IMR-90 (cell line): ENCODE data around the gene SGSM2. TPM values are rescaled to one million over a fixed set of nuclear protein-coding genes. Genes with fewer than 3 reads are reported as not detected.

ENCODE experiments used
- ATAC-seq: fragments of 200-7000 bp; cut with Tn5 transposase; 2 replicates; pipeline ENCODE4 v1.9.1; 2020; ENCODE audit warnings: low read depth, mild to moderate bottlenecking, moderate library complexity
- BruUV-seq: library from RNA; stranded (reverse); fragments of 400-500 nt; replicated peaks from 2 replicates; lab custom pipeline; 2021; lab: Mats Ljungman, UMichigan
- CTCF ChIA-PET: fragments of 300-600 bp; formaldehyde crosslinking; extraction: SDS; loops from one replicate; lab custom pipeline; 2021; ENCODE audit warnings: antibody characterized with exemption; lab: Yijun Ruan, JAX
- POLR2A ChIA-PET: fragments of 300-600 bp; sonication (Branson Sonifier 250); formaldehyde crosslinking; loops from one replicate; lab custom pipeline; 2022; ENCODE audit warnings: antibody characterized with exemption; ENCODE audit not compliant: unreplicated experiment; lab: Charles Lee
- DNase-seq: peaks from one replicate; pipeline ENCODE4 v3.0.0; 2013
- H2AFZ ChIP-seq: replicated peaks from 2 replicates; pipeline ENCODE3; 2013; ENCODE audit warnings: low read length, mild to moderate bottlenecking; ENCODE audit not compliant: poor library complexity
- H2AK5ac ChIP-seq: 2 replicates; pipeline ENCODE4 v1.6.1; 2013; ENCODE audit warnings: low read depth, low read length, inconsistent platforms
- H2AK9ac ChIP-seq: replicated peaks from 2 replicates; pipeline ENCODE3; 2013; ENCODE audit warnings: mild to moderate bottlenecking, low read depth, low read length, moderate library complexity; ENCODE audit not compliant: poor library complexity
- H2BK120ac ChIP-seq: 2 replicates; pipeline ENCODE4 v1.6.1; 2013; ENCODE audit warnings: low read depth, low read length, inconsistent platforms
- H2BK15ac ChIP-seq: 3 replicates; pipeline ENCODE4 v1.6.1; 2013; ENCODE audit warnings: low read depth, low read length, inconsistent platforms
- H2BK20ac ChIP-seq: 2 replicates; pipeline ENCODE4 v1.6.1; 2013; ENCODE audit warnings: low read depth, mild to moderate bottlenecking, inconsistent platforms, low read length, moderate library complexity
- H2BK5ac ChIP-seq: 2 replicates; pipeline ENCODE4 v1.6.1; 2013; ENCODE audit warnings: mild to moderate bottlenecking, low read depth, low read length, inconsistent platforms; ENCODE audit not compliant: poor library complexity, severe bottlenecking
- H3K14ac ChIP-seq: replicated peaks from 2 replicates; pipeline ENCODE4 v1.6.1; 2013; ENCODE audit warnings: low read depth, low read length, inconsistent platforms
- H3K18ac ChIP-seq: 2 replicates; pipeline ENCODE4 v1.6.1; 2013; ENCODE audit warnings: low read depth, low read length, control low read depth
- H3K23ac ChIP-seq: 2 replicates; pipeline ENCODE4 v1.6.1; 2013; ENCODE audit warnings: low read depth, low read length, inconsistent platforms
- H3K27ac ChIP-seq: 2 replicates; pipeline ENCODE4 v1.5.1; 2013; ENCODE audit warnings: mild to moderate bottlenecking, control low read depth, low read length; ENCODE audit not compliant: insufficient read depth
- H3K27me3 ChIP-seq: 2 replicates; pipeline ENCODE4 v1.6.1; 2013; ENCODE audit warnings: low read length; ENCODE audit not compliant: control insufficient read depth, insufficient read depth
- H3K36me3 ChIP-seq: 2 replicates; pipeline ENCODE4 v1.6.1; 2013; ENCODE audit warnings: low read length, mixed read lengths; ENCODE audit not compliant: control insufficient read depth, insufficient read depth
- H3K4ac ChIP-seq: 2 replicates; pipeline ENCODE4 v1.6.1; 2013; ENCODE audit warnings: low read depth, low read length, inconsistent platforms
- H3K4me1 ChIP-seq: 2 replicates; pipeline ENCODE4 v1.6.1; 2013; ENCODE audit warnings: low read length, mixed read lengths; ENCODE audit not compliant: control insufficient read depth, insufficient read depth
- H3K4me2 ChIP-seq: 2 replicates; pipeline ENCODE4 v1.6.1; 2013; ENCODE audit warnings: low read depth, mild to moderate bottlenecking, control low read depth, low read length, moderate library complexity
- H3K4me3 ChIP-seq: 2 replicates; pipeline ENCODE4 v1.5.1; 2013; ENCODE audit warnings: low read depth, mild to moderate bottlenecking, control low read depth, low read length, moderate library complexity; ENCODE audit not compliant: insufficient read depth
- H3K56ac ChIP-seq: 2 replicates; pipeline ENCODE4 v1.6.1; 2013; ENCODE audit warnings: low read length, inconsistent platforms; ENCODE audit not compliant: insufficient read depth; ENCODE audit errors: extremely low read depth
- H3K79me1 ChIP-seq, 2 experiments: 2 replicates each; pipeline ENCODE4 v1.6.1; 2013; ENCODE audit warnings: low read length in 2 of 2, inconsistent platforms in 1 of 2, low read depth in 1 of 2
- H3K9ac ChIP-seq: 2 replicates; pipeline ENCODE4 v1.6.1; 2013; ENCODE audit warnings: low read depth, low read length, control low read depth
- H3K9me1 ChIP-seq: 2 replicates; pipeline ENCODE4 v1.6.1; 2013; ENCODE audit warnings: low read length, inconsistent platforms; ENCODE audit not compliant: insufficient read depth
- H3K9me3 ChIP-seq: 2 replicates; pipeline ENCODE4 v1.6.1; 2013; ENCODE audit warnings: low read length; ENCODE audit not compliant: control insufficient read depth, insufficient read depth
- H4K20me1 ChIP-seq: 2 replicates; pipeline ENCODE4 v1.6.1; 2013; ENCODE audit warnings: low read length, inconsistent platforms; ENCODE audit not compliant: insufficient read depth
- H4K5ac ChIP-seq: 2 replicates; pipeline ENCODE4 v1.6.1; 2013; ENCODE audit warnings: mild to moderate bottlenecking, low read depth, low read length, control low read depth
- H4K8ac ChIP-seq, 2 experiments: 2 replicates each; pipeline ENCODE4 v1.6.1; 2013; ENCODE audit warnings: low read depth in 2 of 2, low read length in 2 of 2, control low read depth in 1 of 2, inconsistent platforms in 1 of 2
- H4K91ac ChIP-seq: 2 replicates; pipeline ENCODE4 v1.6.1; 2013; ENCODE audit warnings: low read depth, low read length, inconsistent platforms; ENCODE audit not compliant: insufficient read depth
- BHLHE40 ChIP-seq: fragments of 150-350 bp; IDR thresholded peaks from 2 replicates; pipeline ENCODE4 v1.6.1; 2016; ENCODE audit warnings: mild to moderate bottlenecking, low read depth, low read length
- CEBPB ChIP-seq: IDR thresholded peaks from 2 replicates; pipeline ENCODE4 v1.6.1; 2012; ENCODE audit warnings: low read depth, low read length, improper control_type of control experiment
- CHD1 ChIP-seq: IDR thresholded peaks from 2 replicates; pipeline ENCODE4 v1.6.1; 2012; ENCODE audit warnings: low read depth, low read length, improper control_type of control experiment
- FOS ChIP-seq: fragments of 150-350 bp; IDR thresholded peaks from 2 replicates; pipeline ENCODE4 v1.6.1; 2016; ENCODE audit warnings: low read depth, low read length
- MAFK ChIP-seq: IDR thresholded peaks from 2 replicates; pipeline ENCODE4 v1.6.1; 2012; ENCODE audit warnings: low read depth, low read length, improper control_type of control experiment
- MAZ ChIP-seq: IDR thresholded peaks from 2 replicates; pipeline ENCODE4 v1.6.1; 2012; ENCODE audit warnings: low read depth, mild to moderate bottlenecking, low read length, improper control_type of control experiment, moderate library complexity, borderline replicate concordance
- MXI1 ChIP-seq: IDR thresholded peaks from 2 replicates; pipeline ENCODE4 v1.6.1; 2012; ENCODE audit warnings: low read depth, mild to moderate bottlenecking, low read length, moderate library complexity, borderline replicate concordance
- NFE2L2 ChIP-seq: fragments of 150-350 bp; IDR thresholded peaks from 2 replicates; pipeline ENCODE4 v1.6.1; 2016; ENCODE audit warnings: low read depth, mild to moderate bottlenecking, low read length
- POLR2A ChIP-seq: IDR thresholded peaks from 2 replicates; pipeline ENCODE4 v1.6.1; 2012; ENCODE audit warnings: mild to moderate bottlenecking, low read depth, low read length
- RAD21 ChIP-seq: IDR thresholded peaks from 2 replicates; pipeline ENCODE4 v1.6.1; 2012; ENCODE audit warnings: low read length, improper control_type of control experiment
- RCOR1 ChIP-seq: IDR thresholded peaks from 2 replicates; pipeline ENCODE4 v1.6.1; 2012; ENCODE audit warnings: mild to moderate bottlenecking, low read length, improper control_type of control experiment; ENCODE audit not compliant: insufficient replicate concordance
- SMC3 ChIP-seq: fragments of 150-350 bp; IDR thresholded peaks from 2 replicates; pipeline ENCODE4 v1.6.1; 2016; ENCODE audit warnings: low read depth, mild to moderate bottlenecking, antibody characterized with exemption, low read length, moderate library complexity
- WGBS, 2 experiments: methylation state at CpG; one replicate each; pipeline versions ENCODE4 v1.1.5 to v1.1.7; 2013; ENCODE audit warnings: missing lambda C conversion rate in 2 of 2; ENCODE audit not compliant: insufficient read length in 1 of 2; ENCODE audit errors: extremely low coverage in 2 of 2; 5-methylcytosine and 5-hydroxymethylcytosine counted together
- dilution Hi-C: fragments of 300-500 bp; cut with HindIII; formaldehyde crosslinking; loops from one replicate; pipeline ENCODE4 v1.14.3; 2018; ENCODE audit warnings: low sequenced_read_pairs; ENCODE audit not compliant: unreplicated experiment
- in situ Hi-C: fragments of 300-500 bp; cut with MboI; formaldehyde crosslinking; loops from 3 replicates; pipeline ENCODE4 v1.14.3; 2019; ENCODE audit warnings: low sequenced_read_pairs, inconsistent platforms, mixed read lengths
- intact Hi-C: fragments of 100-400 bp; cut with micrococcal nuclease; formaldehyde crosslinking; loops from 2 replicates; pipeline ENCODE4 v1.10.0; 2022
- polyA plus RNA-seq, 3 experiments: library from polyadenylated mRNA; depleted of rRNA; stranded (reverse); fragments of >200 nt; gene quantifications; 2 replicates each; pipeline ENCODE4 v1.2.3, GENCODE V29; 2012; ENCODE audit warnings: low replicate concordance in 1 of 3
- total RNA-seq: library from RNA; depleted of rRNA; stranded (reverse); fragments of >200 nt; gene quantifications from 2 replicates; pipeline ENCODE4 v1.2.3, GENCODE V29; 2012
- TF ChIP-seq, protein P1 (sequence below): fragments of 150-350 bp; IDR thresholded peaks from 2 replicates; pipeline ENCODE4 v1.6.1; 2016; ENCODE audit warnings: low read depth, mild to moderate bottlenecking, low read length, moderate library complexity, borderline replicate concordance
- TF ChIP-seq, protein P2 (sequence below): conservative IDR thresholded peaks from 2 replicates; pipeline ENCODE4 v1.5.1; 2012; ENCODE audit warnings: mild to moderate bottlenecking, low read depth, low read length, improper control_type of control experiment
- TF ChIP-seq, protein P3 (sequence below): fragments of 150-350 bp; IDR thresholded peaks from 2 replicates; pipeline ENCODE4 v1.6.1; 2017; ENCODE audit warnings: mild to moderate bottlenecking, antibody characterized with exemption, low read length, low read depth

Gene SGSM2
- total and polyA plus RNA-seq, 2 of the 4 experiments (the other 2 are of a cell fraction), result 13.6 to 81.2 TPM

DNA sequence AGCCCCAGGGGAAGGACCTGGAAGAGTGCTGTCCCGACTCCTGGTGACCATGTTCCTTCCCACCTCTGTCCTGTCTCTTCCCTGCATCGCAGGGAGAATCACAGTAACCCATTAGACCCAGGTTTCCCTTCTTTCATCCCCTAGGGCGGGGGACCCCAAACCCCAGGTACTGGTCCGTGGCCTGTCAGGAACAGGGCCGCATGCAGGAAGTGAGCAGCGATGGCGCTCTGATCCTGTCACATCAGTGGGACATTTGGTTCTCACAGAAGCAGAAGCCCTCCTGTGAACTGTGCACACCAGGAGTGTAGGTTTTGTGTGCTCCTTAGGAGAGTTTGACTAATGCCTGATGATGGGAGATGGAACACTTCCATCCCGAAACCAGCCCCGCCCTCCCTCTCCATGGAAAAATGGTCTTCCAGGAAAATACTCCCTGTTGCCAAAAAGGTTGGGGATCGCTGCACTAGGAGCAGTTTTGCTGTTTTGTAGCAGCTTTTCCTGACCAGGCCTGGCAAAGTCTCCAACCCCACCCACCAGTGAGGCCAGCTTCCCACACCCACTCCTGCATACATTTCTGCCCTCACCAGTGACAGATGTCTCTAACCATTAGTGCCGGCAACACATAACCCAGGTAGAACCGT, 53.0 kb downstream of the SGSM2 start:
- H3K9me3 ChIP-seq, result no peaks in the 10 kb centered on the region
- H3K79me1 ChIP-seq, result peaks cover 18 to 57% of the 10 kb centered on the region in 2 experiments
- no peak overlapping the region for H4K91ac ChIP-seq
- no peak overlapping the region for H2AK5ac ChIP-seq
- ATAC-seq, result no peak
- H3K36me3 ChIP-seq, result peaks cover 26% of the 10 kb centered on the region; the same call in 1 of the 2 replicates
- 0 out of 2 replicates have a peak overlapping the region, but pooled peaks have one; percentile 44 for H3K14ac ChIP-seq
- no peak overlapping the region for H4K5ac ChIP-seq
- no peak overlapping the region for H3K9ac ChIP-seq
- 0 out of 2 replicates have a peak overlapping the region, but pooled peaks have one; percentile 2 for H2BK20ac ChIP-seq
- peak overlapping the region; percentile 51; the same call in 1 of the 2 replicates for H3K23ac ChIP-seq
- peak overlapping the region; percentile 76 for H2AK9ac ChIP-seq
- H2BK15ac ChIP-seq, result no peak overlapping the region
- peak overlapping the region; percentile 56 for H2AFZ ChIP-seq
- no peak overlapping the region; the same call in 1 of the 2 replicates for H3K4ac ChIP-seq
- no peaks in the 10 kb centered on the region for H3K27me3 ChIP-seq
- CTCF ChIA-PET, result interaction anchor here (3.2 kb wide), 1 partner anchor 8 kb away, joined by 21 read pairs; no protein-coding TSS in a partner anchor
- no peak overlapping the region for H3K4me3 ChIP-seq
- H2BK120ac ChIP-seq, result no peak overlapping the region
- in situ Hi-C loops, result no loop called here
- H3K4me1 ChIP-seq, result peaks cover 14% of the 10 kb centered on the region
- dilution Hi-C loops, result no loop called here
- intact Hi-C loops, result no loop called here
- no peak overlapping the region for H3K18ac ChIP-seq
- no peak overlapping the region for H3K4me2 ChIP-seq
- BruUV-seq, result no TSS peak
- H3K9me1 ChIP-seq, result peaks cover 5% of the 10 kb centered on the region; the same call in 1 of the 2 replicates
- H3K27ac ChIP-seq, result no peak overlapping the region
- H2BK5ac ChIP-seq, result no peak overlapping the region
- no peak overlapping the region for H4K8ac ChIP-seq
- 85% methylated on average over 9 of the region's 12 CpGs; no CpG with 5 or more reads in 1 of the 2 experiments for WGBS, 2 experiments
- no peak for DNase-seq
- peaks cover 33% of the 10 kb centered on the region for H4K20me1 ChIP-seq
- H3K56ac ChIP-seq, result no peak overlapping the region
- POLR2A ChIA-PET, result no interaction called here
- TF ChIP-seq CEBPB, result no peak
- no peak for TF ChIP-seq CHD1
- TF ChIP-seq MAFK, result no peak
- TF ChIP-seq, protein P1, sequence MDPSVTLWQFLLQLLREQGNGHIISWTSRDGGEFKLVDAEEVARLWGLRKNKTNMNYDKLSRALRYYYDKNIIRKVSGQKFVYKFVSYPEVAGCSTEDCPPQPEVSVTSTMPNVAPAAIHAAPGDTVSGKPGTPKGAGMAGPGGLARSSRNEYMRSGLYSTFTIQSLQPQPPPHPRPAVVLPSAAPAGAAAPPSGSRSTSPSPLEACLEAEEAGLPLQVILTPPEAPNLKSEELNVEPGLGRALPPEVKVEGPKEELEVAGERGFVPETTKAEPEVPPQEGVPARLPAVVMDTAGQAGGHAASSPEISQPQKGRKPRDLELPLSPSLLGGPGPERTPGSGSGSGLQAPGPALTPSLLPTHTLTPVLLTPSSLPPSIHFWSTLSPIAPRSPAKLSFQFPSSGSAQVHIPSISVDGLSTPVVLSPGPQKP, result no peak
- TF ChIP-seq FOS, result no peak
- TF ChIP-seq, protein P2, sequence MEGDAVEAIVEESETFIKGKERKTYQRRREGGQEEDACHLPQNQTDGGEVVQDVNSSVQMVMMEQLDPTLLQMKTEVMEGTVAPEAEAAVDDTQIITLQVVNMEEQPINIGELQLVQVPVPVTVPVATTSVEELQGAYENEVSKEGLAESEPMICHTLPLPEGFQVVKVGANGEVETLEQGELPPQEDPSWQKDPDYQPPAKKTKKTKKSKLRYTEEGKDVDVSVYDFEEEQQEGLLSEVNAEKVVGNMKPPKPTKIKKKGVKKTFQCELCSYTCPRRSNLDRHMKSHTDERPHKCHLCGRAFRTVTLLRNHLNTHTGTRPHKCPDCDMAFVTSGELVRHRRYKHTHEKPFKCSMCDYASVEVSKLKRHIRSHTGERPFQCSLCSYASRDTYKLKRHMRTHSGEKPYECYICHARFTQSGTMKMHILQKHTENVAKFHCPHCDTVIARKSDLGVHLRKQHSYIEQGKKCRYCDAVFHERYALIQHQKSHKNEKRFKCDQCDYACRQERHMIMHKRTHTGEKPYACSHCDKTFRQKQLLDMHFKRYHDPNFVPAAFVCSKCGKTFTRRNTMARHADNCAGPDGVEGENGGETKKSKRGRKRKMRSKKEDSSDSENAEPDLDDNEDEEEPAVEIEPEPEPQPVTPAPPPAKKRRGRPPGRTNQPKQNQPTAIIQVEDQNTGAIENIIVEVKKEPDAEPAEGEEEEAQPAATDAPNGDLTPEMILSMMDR, result no peak
- no peak for TF ChIP-seq MXI1
- TF ChIP-seq BHLHE40, result no peak
- TF ChIP-seq RCOR1, result no peak
- TF ChIP-seq, protein P3, sequence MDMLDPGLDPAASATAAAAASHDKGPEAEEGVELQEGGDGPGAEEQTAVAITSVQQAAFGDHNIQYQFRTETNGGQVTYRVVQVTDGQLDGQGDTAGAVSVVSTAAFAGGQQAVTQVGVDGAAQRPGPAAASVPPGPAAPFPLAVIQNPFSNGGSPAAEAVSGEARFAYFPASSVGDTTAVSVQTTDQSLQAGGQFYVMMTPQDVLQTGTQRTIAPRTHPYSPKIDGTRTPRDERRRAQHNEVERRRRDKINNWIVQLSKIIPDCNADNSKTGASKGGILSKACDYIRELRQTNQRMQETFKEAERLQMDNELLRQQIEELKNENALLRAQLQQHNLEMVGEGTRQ, result no peak
- TF ChIP-seq SMC3, result no peak
- no peak for TF ChIP-seq RAD21
- no peak for TF ChIP-seq POLR2A
- TF ChIP-seq NFE2L2, result no peak
- no peak for TF ChIP-seq MAZ
